LNCAP (cell line): ENCODE measurements around the gene DUSP2.

Experiments
- TF ChIP-seq, protein P1 (sequence below): fragments of 450-650 bp; IDR thresholded peaks from 2 replicates; pipeline ENCODE4 v1.5.1; 2017; ENCODE audit warnings: mild to moderate bottlenecking

DUSP2 gene, protein sequence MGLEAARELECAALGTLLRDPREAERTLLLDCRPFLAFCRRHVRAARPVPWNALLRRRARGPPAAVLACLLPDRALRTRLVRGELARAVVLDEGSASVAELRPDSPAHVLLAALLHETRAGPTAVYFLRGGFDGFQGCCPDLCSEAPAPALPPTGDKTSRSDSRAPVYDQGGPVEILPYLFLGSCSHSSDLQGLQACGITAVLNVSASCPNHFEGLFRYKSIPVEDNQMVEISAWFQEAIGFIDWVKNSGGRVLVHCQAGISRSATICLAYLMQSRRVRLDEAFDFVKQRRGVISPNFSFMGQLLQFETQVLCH

DNA sequence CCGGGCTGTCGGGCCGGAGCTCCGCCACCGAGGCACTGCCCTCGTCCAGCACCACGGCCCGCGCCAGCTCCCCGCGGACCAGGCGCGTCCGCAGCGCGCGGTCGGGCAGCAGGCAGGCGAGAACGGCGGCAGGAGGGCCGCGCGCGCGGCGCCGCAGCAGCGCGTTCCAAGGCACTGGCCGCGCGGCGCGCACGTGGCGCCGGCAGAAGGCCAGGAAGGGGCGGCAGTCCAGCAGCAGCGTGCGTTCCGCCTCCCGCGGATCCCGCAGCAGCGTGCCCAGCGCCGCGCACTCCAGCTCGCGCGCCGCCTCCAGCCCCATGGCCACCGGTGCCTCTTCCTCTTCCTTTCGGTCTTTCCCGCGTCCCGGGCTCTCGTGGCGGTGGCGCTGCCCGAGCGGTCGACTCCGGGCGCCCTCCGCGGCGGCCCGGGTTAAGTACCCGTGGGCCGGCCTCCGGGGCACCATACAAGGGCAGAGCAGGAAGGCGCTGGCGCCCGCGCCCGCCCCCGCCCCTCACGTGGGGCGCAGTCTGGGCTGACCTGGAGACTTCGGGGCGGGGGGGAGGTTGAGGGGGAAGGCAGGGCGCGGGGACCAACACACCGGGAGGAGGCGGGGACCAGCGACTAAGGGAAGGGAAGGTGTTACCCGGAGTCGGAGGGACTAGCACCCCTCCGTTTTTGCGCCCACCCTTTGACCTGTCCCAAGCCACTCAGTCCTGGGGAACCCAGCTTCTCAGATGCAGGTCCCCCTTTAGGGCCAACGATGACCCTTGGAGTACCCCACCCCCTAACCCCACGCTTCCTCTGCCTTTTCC lies at the start of gene DUSP2:
TSS of gene DUSP2 (minus strand) at position 405 of the 812 bp plus-strand sequence. CDS start at position 319, 86 bp downstream.
- TF ChIP-seq, protein P1, sequence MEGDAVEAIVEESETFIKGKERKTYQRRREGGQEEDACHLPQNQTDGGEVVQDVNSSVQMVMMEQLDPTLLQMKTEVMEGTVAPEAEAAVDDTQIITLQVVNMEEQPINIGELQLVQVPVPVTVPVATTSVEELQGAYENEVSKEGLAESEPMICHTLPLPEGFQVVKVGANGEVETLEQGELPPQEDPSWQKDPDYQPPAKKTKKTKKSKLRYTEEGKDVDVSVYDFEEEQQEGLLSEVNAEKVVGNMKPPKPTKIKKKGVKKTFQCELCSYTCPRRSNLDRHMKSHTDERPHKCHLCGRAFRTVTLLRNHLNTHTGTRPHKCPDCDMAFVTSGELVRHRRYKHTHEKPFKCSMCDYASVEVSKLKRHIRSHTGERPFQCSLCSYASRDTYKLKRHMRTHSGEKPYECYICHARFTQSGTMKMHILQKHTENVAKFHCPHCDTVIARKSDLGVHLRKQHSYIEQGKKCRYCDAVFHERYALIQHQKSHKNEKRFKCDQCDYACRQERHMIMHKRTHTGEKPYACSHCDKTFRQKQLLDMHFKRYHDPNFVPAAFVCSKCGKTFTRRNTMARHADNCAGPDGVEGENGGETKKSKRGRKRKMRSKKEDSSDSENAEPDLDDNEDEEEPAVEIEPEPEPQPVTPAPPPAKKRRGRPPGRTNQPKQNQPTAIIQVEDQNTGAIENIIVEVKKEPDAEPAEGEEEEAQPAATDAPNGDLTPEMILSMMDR = no peak

DNA sequence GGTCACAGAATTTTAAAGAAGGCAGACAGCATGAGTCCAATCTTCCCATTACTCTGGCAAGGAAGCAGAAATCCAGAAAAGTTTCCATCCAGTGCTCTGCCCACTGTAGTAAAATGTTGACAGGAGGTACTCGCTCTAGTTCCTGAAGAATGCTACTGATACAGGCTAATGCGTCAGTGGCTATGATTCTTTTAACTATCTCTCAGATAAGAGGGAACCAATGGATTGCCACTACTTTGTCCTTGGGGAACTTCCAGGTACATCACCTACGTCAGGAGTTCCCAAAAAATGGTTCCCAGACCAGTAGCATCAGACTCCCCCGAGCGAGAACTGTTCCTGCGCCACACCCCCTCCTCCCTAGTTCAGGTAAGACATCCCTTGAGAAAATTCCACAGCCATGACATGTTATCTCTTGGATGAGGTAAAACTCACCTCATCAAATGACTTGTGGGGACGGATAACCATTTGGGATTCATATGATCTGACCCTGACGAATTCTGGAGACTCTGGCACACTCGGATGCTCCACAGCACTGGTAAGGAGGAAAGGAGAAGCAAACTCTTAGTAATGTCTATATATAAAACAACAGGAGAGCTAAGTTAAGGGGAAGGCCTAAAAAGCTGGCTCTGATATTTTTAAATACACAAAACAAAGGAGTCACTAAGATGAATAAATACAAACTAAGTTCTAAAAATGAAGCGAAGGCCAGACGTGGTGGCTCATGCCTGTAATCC lies 46.9 kb upstream of the DUSP2 start:
- TF ChIP-seq, protein P1 = no peak

DNA sequence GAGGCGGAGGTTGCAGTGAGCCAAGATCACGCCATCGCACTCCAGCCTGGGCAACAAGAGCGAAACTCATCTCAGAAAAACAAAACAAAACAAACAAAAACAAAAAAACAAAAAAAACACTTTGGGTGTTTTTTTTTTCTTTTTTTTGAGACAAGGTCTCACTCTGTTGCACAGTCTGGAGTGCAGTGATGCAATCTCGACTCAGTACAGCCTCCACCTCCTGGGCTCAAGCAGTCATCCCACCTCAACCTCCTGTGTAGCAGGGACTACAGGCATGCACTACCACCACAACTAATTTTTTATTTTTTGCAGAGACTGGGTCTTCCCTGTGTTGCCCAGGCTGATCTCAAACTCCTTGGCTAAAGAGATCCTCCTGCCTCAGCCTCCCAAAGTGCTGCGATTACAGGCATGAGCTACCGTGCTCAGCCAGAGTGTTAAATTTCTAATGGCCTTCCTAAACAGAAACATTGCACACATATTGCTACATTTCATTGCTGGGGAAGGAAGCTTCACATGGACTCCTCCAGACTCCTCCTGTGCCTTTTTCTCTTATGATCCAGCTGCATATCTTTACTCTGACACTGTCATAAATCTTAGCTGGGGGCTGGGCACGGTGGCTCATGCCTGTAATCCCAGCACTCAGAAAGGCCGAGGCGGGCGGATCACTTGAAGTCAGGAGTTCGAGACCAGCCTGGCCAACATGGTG lies 43.7 kb upstream of the DUSP2 start:
- TF ChIP-seq, protein P1 = no peak

DNA sequence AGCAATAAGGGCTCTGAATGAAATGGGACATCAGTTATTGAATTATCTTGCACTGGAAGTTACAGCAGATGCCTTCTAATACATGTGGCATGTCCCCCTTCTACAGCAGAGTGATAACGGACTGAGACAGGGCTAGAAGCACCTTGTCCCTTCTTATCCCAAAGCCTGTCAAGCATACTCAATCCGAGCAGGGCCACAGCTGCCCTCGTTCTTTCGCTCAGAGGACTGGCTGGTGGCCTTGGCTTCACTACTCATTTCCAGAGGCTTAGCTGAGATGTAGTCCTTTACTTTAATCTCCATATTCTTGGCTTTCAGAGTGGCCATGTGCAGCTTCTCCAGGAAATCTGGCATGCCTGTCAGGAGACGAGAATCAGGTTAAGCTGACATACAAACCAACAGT lies 41.3 kb upstream of the DUSP2 start:
- TF ChIP-seq, protein P1 = no peak

DNA sequence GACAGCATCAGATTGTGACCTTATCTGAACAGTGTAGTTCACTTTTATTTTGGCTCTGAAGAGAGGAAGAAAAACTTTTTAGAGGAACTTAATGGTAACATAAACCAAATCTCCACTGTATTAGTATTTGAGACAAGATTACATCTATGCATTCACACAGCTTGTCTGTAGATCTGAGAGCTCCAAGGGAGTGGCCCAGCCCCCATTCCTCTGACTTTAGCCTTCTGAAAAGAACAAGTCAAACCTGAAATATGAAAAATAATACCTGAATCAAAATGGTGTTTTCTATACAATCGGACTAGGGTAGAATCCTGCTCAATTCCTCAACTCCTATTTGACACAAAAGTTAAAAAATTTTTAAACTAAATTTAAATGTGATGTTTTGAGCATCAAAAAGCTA lies 40.3 kb upstream of the DUSP2 start:
- TF ChIP-seq, protein P1 = no peak

DNA sequence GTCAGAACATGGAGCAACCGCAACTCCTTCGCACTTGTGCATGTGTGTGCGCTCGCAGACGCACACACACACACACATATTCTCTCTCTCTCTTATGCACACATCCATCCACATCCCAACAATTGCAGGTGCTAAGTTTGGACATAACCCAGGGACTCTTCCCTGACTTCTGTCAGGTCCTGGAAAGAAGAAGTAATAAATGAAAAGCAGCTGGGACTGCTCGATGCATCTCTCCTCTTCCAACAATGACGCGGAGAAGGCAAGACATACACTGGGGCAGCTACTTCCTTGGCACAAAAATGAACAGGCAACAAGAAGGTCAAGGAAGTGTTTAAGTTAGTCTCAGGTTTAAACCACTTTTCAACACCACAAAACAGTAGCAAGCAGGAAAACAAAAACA lies 39.7 kb upstream of the DUSP2 start:
- TF ChIP-seq, protein P1 = no peak

DNA sequence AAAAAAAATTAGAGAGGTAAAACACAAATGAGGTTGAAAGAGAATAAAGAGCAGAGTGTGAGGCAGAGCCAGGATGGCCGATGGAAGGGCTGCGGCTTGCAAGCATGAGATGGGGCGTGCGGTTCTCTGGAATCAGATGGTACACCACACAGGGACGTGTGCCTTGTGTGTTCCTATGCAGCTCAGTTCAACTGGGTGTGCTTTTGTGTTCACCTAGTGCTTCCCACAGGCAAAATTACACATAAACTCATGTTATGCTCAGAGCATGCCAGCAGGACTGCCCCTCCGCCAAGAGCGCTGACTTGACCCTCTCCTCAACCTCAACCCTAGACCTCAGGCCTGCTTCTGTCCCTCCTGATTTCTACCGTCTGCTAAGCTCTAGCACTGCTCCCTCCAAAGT lies 38.9 kb upstream of the DUSP2 start:
- TF ChIP-seq, protein P1 = no peak
